ENCODE measurements around the gene MORN1. TPM values are rescaled to one million over a fixed set of nuclear protein-coding genes. Genes with fewer than 3 reads are reported as not detected.

Gene MORN1
- total and polyA plus RNA-seq, 10 of the 15 experiments (the other 5 are each of a cell fraction or from before 2014, with no cell fraction given), result 0.76 to 7.9 (median 5.5) TPM

- ChIA-PET CTCF (no interaction called here), SMC1A (ENCODE audit: uncharacterized antibody, unreplicated experiment) (no interaction called here), RAD21 (ENCODE audit: unreplicated experiment) (no interaction called here), POLR2A (no interaction called here)
- Histone ChIP-seq H4K20me1 (ENCODE audit: control insufficient read depth, insufficient read depth) (no peaks in the 10 kb centered on the region), H3K4me1 (ENCODE audit: control insufficient read depth, insufficient read depth, low read length) (peaks cover 11% of the 10 kb centered on the region), H3K9ac (ENCODE audit: control insufficient read depth, insufficient read depth, low read length) (no peak overlapping the region), H3K4me2 (ENCODE audit: control insufficient read depth, insufficient read depth) (no peak overlapping the region), H3K4me3 (no peak overlapping the region), H3K27me3 (replicated peaks in 1 of 2; ENCODE audit: control insufficient read depth in 2 of 2, insufficient read depth in 2 of 2, low read length in 1 of 2) (peaks cover 2 to 3% of the 10 kb centered on the region in 2 experiments; a peak in 3 of 4 replicates), H2AFZ (ENCODE audit: control insufficient read depth, low read depth, low read length) (no peak overlapping the region), H3K9me3 (replicated peaks; ENCODE audit: control insufficient read depth, insufficient read depth, low read length) (no peaks in the 10 kb centered on the region), H3K27ac (ENCODE audit: control insufficient read depth, insufficient read depth) (no peak overlapping the region), H3K79me2 (ENCODE audit: control insufficient read depth, insufficient read depth, low read length) (no peaks in the 10 kb centered on the region), H3K36me3 (ENCODE audit: control insufficient read depth in 2 of 2, insufficient read depth in 2 of 2, low read length in 1 of 2) (no peaks in the 10 kb centered on the region)
- TF ChIP-seq ZBTB40 (IDR thresholded peaks at IDR 0.05; ENCODE audit: borderline replicate concordance), result no peak
- TF ChIP-seq, protein P1, sequence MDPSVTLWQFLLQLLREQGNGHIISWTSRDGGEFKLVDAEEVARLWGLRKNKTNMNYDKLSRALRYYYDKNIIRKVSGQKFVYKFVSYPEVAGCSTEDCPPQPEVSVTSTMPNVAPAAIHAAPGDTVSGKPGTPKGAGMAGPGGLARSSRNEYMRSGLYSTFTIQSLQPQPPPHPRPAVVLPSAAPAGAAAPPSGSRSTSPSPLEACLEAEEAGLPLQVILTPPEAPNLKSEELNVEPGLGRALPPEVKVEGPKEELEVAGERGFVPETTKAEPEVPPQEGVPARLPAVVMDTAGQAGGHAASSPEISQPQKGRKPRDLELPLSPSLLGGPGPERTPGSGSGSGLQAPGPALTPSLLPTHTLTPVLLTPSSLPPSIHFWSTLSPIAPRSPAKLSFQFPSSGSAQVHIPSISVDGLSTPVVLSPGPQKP (IDR thresholded peaks at IDR 0.05; ENCODE audit: low read depth, low read length), result no peak
- WGBS (ENCODE audit: insufficient coverage, insufficient replicate concordance, low lambda C conversion rate, missing lambda C conversion rate), result 48% methylated on average over 15 of the region's 15 CpGs
- ATAC-seq (no peak), FAIRE-seq (no peak), DNase-seq (ENCODE audit: low read depth, low spot score) (no peak)
- intact Hi-C loops (cut with micrococcal nuclease; ENCODE audit: unreplicated experiment), result no loop called here
- BruUV-seq (replicated peaks), result no TSS peak
- in situ Hi-C loops (cut with MboI), result no loop called here
These were observed 46.7 kb upstream of the MORN1 start for GRCh38 chr1:2438038-2438437.

Measured in GM12878 (cell line).